AG08395 (cell line): ENCODE results near the gene PTPRN2.
"Not testable (repeated sequence)": the region's sequence is repeated elsewhere in the genome, so short reads cannot be mapped to it uniquely, and the experiment has no call there.

Source experiments
- DNase-seq: peaks from one replicate; pipeline ENCODE4 v3.0.0; 2012; ENCODE audit warnings: mixed read lengths, low spot score

PTPRN2 gene

DNA sequence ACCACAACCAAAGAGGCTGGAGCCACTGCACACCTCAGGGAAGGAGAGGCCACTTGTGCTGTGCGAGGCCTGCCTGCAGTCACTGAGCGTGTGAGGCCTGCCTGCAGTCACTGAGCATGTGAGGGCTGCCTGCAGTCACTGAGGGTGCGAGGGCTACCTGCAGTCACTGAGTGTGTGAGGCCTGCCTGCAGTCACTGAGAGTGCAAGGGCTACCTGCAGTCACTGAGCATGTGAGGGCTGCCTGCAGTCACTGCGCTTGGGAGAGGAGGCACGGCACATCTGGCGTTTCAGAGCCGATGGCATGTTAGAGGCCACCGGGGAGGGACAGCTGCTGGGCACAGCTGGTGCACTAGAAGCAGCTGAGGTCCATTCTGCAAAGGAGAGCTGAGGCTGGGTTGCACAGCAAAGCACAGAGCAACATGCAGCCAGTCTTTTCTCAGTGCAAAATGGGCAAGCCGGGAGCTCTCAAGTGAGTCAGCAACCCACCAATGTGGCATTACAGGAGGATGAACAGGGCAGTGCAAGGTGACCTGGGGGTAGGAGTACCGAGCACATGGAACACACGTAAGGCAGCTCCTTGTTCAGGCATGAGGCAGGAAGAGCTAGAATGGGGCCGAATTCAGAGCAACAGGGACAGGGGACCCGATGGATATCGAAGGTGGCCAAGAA, 540.1 kb downstream of the PTPRN2 start:
- no peak for DNase-seq

DNA sequence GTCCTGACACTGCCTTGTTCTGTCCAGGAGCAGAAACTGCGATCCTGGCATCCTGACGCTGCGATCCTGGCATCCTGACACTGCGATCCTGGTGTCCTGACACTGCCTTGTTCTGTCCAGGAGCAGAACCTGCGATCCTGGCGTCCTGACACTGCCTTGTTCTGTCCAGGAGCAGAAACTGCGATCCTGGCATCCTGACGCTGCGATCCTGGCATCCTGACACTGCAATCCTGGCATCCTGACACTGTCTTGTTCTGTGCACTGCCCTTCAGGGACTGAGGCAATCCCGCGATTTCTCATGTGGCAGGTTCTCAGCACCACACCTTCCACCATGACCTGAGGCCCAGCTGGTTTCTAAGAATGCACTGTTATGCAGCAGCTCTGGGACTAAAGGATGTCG, 541.4 kb downstream of the PTPRN2 start:
- not testable (repeated sequence) for DNase-seq

DNA sequence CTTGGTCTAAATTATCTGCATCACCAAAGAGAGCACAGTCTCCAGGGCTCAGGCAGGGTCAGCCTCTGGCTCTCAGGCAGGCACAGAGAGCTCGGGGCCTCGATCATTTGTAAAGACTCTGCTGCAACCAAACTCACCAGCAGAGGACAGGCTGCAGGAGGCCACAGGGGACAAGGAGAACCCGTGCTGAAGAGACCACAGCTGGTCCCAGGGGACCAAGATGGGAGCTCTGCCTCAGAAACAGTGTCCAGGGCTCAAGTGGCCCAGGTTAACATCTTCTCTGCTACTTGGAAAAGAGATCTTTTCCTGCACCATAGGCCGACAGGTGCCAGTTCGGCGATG, 543.2 kb downstream of the PTPRN2 start:
- no peak for DNase-seq

DNA sequence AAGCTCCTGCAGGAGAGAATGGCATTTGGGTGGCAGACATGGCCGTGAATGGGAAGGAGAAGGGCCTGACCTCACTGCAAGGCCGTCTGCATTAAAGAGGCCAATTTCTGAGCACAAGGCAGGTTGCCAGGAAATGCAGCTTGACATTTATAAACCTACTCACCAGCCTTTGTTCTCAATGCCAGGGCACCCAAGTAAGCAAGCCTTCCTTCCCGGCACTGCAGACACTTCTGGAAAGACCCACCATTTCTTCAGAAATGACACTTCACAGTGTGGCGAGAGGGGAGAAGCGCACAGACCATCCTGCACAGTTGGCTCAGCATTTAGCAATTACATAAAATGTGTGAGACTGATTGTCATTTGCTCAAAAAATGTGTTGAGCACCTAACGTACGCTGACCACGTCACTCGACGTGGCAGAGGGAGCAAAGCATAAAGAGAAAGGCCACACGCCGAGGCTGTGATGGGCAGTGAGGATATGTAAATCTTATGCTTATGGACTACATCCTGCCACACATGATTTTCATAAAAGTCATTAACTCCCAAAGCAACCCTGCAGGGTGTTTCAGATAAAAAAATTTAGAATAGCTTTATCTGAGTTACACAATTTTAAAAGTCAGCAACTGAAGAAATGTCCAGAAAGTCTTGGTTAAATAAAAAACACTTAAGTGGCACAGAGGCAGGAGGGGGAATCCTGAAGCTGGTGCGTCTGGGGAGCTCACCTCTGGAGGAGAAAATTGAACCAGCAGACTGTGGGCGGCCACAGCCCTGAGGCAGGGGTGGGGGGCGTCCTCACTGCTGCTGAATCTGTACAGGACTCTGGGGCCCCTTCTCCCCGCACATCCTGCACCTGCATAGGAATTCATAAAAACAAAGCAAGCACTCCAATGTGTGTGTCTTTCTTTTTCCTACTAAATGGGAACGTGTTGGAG, 543.8 kb downstream of the PTPRN2 start:
- DNase-seq, result no peak

DNA sequence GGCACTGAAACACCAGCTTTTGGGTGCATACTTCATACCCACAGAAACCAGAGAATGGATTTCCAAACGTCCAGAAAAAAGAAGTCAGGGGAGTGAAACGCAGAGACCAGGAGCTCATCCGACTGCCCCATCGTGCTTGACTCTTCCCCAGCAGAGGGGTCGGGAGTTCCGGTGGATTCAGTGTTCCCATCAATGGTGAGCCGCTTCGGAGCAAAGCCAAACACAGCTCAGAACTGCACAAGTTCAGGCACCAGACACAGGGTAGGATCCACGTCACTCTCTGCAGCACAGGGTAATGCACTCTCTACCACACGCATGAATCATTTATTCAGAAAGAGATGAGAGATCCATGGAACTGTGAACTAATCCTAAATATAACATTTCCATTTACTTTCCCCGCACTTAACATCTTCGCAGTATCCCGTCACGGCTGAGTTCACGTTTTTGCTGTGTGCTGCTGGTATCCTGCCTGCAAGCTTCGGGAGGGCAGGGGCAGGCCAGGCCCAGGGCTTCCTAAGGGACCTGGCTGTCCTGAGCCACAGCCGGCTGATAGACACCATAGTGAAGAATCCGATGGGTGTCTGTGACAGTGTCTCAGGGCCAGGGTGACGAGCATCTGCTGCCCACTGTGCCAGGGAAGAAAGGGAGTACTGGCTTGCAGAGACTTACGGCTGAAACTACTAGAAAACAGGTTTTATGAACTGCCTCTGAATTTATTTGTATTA, 545.3 kb downstream of the PTPRN2 start:
- no peak for DNase-seq

DNA sequence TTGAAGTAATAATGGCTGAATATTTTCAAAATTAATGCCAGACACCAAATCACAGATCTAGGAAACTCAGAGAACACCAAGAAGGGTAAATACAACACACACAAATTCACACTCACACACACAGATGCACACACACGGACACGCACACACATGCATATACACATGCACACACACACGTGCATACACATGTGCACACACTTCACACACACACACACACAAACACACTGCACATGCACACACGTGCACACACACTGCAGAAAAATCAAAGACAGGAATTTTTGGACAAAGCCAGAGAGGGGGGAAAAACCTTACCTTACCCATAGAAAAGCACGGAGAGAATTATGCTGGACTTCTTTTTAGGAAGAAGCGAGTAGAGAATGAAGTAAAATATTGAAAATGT, 547.4 kb downstream of the PTPRN2 start:
- DNase-seq, result no peak

DNA sequence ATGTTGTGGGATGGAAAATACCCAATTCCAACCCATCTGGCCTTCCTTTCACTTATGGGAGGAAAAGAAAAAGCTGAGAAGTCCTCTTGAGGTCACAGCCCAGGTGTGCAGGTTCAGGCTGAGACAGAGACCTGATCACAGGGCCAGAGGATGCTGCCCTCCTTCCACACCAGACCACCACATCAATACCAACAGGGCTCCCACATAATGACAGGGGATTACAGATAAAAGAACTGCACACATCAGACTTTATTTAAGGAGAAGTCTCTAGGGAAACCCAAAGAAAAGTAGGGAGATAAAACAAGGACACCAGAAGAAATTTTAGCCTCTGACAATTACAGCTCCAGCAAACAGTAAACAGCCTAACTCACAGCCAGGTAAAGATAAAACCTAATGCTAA, 548.4 kb downstream of the PTPRN2 start:
- DNase-seq, result no peak

DNA sequence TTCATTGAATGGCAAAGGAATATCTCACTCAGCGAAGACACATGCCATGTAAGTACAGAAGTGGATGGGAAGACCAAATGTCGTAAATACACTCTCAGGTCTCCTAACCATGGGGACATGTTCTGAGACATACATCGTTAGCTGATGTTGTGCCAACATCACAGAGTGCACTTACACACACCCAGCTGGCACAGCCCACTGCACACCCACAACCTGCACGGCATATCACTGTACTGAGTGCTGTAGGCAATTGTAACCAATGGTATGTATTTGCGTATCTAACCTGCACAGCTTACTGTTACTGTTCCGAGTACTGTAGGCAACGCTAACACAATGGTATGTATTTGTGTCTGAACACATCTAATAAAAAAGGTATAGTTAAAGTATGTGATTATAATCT, 550.4 kb downstream of the PTPRN2 start:
- DNase-seq, result no peak

DNA sequence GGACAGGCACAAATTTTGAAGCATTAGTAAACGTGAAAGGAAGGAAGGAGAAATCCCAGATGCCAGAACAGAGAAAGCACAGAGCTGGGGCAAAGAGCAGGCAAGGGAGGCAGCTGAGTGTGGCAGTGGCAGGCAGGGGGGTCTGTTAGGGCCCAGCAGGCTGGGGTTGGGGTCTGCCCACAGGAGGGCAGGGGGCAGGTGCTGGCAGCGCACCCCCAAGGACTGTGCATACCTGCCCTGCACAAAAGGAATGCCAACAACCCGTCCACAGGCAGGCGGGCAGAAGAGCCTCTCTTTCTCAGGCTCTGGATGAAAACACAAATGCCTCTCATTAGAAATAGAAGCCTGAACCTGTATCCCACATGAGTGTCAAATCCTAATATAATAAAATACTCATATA, 552.3 kb downstream of the PTPRN2 start:
- no peak for DNase-seq

DNA sequence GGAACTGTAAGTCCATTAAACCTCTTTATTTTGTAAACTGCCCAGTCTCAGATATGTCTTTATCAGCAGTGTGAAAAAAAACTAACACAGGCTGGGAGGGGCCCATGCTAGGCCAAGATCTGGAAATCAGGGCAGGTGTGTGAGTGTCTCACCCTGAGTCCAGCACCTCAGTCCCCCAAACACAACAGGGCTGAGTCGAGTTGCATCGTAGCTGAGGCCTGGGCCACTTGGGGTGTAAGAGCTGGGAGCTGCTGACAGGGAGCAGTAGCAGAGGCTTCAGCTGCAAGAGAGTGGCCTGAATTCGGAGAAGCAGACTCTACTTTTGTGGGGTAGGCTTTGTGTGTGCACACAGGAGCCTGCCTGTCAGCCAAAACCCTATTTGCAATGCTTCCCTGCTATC, 553.1 kb downstream of the PTPRN2 start:
- DNase-seq, result no peak

DNA sequence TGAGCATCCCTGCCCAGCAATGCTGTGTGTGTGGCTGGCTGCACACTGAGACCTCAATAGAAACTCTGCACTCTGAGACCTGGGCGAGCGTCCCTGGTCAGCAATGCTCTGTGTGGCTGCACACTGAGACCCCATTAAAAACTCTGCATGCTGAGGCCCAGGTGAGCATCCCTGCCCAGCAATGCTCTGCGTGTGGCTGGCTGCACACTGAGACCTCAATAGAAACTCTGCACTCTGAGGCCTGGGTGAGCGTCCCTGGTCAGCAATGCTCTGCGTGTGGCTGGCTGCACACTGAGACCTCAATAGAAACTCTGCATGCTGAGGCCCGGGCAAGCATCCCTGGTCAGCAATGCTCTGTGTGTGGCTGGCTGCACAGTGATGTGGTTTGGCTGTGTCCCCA, 553.7 kb downstream of the PTPRN2 start:
- not testable (repeated sequence) for DNase-seq

DNA sequence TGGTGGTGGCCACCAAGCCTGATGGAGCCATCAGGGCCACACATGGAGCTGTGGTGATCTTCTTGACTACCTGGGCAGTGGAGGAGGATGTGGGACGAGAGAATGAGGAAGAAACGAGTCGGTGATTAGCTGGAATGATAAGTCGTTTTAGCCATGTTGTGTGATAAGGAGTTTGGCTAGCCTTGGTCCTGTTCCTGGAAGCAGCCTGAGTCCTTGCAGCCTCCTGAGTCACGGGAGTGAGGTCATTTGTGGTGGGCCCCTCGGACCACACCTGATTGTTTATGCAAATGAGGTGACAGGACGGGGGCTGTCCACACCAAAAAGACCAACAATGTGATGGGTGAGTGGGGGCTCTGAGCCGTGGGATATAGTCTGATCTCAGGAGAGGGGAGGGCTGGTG, 554.4 kb downstream of the PTPRN2 start:
- DNase-seq, result no peak

DNA sequence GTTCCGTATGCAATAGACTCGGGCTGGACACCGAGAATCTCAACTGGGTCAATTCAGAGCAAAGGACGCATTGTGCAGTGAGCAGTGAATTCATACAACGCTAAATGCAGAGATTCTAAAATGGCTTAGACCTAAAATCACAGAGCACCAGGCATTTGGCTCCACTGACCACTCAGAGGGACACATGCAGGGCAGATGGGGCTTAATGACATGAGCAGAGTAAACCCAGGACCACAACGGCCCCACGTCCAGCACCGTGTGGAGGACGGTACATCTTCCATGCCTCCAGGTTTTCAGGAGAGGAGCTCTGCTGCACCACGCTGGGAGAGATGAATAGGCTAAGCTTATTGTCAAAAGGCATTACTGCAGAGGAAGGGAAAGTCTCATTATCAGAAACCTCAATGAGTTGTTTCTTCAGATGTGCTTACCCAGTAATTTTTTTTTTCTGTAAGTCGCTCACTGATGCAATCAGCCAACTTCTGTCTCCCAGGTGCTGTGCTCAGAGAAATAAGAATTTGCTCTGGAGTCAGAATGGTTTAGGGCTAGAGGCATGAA, 555.0 kb downstream of the PTPRN2 start:
- no peak for DNase-seq

DNA sequence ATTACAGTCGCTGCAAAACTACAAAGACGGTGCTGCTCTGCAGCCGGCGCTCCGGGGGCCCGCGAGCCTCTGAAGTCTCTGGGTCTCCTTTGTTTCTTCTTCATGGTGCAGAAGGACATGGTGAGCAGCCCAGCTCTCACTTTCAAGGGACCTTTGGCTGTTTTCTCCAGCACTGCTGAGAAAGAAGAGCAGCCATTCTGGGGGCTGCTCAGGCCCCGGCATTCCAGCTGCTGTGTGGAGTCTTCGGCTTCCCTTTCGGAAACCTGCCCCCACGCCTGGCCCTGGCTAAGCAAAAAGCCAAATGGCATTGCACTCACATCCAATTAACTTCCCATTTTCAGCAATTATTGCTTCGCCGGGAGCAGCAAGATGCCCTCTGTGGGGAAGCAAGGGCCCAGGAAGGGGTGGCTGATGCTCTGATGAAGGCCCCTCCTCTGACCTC, 555.7 kb downstream of the PTPRN2 start:
- no peak for DNase-seq

DNA sequence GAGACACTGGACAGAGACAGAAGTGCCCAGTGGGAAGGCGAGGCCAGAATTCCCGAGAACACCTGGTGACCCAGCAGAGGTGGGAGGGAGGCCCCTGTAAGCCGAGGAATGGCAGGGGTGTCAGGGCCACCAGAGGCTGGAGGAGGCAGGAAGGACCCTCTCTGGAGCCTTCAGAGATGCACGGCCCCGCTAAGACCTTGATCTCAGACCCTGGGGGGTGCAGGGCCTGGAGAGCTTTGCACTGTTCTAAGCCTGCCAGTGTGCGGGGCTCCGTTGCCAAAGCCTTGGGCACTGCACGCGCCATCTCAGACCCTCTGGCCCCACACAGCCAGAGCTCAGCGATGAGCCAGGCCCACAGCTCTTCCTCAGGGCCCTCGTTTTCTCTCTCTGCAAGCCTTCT, 557.1 kb downstream of the PTPRN2 start:
- DNase-seq, result no peak

DNA sequence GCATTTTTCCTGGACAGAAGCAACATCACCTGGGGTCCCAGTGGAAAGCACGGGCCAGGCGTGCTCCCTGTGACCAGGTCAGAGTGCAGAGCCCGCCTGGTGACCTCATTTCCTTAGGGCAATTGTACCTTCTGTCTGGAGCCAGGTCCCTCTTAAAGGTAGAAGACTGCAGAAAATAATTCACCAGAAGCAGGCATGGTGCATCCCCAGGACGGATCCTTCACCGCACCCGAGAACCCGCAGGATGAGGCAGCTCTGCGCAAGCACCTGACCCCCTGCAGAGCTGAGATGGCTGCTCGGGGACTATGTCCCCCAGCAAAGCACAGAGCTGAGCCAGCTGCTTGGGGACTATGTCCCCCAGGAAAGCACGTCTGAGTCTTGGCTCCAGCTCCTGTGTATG, 557.6 kb downstream of the PTPRN2 start:
- no peak for DNase-seq

DNA sequence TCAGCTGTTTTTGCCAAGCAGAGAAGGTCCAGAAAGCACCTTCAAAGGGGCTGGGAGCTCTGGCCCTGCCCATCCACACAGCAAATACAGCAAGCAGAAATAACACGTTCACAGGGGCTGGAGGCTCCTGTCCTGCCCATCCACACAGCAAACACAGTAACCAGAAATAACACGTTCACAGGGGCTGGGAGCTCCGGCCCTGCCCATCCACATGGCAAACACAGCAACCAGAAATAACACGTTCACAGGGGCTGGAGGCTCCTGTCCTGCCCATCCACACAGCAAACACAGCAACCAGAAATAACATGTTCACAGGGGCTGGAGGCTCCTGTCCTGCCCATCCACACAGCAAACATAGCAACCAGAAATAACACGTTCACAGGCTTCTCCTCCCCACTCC, 558.1 kb downstream of the PTPRN2 start:
- DNase-seq, result no peak

DNA sequence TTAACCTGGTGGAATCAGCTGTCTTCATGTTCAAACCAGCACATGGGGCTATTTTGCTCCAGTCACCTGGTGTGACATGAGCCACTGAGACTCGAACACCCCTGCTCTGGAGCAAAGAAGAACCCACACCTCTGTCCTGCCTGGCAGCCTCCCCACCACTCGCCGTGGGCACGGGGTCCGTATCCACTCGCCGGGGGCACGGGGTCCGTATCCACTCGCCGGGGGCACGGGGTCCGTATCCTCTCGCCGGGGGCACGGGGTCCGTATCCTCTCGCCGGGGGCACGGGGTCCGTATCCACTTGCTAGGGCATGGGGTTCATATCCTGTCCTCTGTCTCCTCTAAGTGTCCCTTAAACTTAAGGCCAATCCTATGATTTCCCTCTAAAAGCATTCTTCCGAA, 558.7 kb downstream of the PTPRN2 start:
- DNase-seq, result no peak

DNA sequence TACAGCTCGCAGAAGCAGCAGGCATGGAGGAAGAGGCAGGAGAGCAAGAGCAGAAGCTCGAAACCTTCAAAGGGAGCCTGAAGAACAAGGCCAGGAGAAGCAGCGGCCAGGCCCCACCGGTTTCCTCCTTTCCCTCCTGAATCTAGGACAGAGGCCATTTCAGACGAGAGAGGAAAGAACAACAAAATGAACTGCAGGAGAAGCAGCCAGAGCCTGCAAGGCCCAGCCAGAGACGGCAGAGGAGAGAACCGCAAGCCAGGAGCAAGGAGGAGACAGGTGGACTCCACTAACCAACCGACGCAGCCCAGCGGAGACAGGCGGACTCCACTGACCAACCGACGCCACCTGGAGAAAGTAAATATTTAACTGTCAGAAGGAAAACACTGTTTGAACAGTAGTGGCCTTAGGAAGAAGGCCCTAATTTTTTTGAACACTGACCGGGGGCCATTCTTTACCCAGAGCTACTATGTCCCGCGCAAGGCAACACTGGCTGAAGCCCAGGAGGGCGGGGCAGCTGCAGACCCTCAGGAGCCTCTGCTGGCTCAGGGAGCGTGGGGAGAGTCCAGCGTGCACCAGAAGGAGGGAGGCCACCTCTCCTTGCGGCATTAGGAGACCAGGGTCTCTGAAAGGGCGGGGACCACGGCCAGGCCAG, 559.2 kb downstream of the PTPRN2 start:
- no peak for DNase-seq

DNA sequence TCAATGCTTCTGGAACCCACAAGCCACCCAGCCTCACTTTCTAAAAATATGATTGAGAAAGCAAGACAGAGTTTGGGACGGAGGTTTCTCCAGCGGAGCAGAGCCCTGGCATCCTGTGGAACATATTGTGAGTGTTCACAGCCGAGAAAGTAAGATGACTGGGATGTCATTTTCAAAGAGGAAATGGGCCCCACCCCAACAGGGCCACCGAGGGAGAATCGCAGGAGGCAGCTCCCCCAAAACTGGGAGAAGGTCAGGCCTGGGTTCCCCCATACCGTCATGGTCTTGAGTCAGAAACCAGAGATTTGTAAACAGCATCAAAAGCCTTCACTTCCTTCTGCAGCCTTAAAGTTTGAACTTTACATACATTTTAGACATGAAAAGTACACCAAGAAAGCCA, 560.0 kb downstream of the PTPRN2 start:
- no peak for DNase-seq

DNA sequence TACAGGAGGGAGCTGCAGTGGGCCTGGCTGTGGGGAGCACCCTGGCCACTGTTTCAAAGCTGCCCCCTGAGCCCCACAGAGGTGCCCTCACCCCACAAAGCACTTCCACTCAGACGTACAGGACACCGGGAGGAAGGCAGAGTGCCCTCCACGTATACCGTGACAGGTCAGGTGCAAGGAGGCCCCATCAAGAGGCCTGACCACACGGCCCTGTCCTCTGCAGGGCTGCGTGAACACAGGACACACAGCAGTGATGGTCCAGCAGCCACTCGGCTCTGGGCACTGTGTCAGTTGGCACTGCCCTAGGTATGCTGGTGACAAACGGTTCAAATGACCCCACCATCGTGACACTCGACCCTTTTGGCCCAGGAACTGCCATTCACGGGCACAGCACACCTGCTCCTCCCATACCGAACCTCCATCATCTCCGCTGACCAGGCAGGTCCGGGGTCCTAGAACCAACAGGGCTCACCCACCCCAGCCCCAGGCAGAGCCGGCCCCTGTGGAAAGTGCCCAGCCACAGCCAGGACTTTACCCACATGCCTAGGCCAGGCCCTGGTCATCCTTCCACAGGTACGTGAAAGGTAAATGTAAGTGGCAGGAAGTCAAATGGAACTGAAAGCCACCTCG, 560.9 kb downstream of the PTPRN2 start:
- DNase-seq, result no peak
